ENCODE measurements around the gene NLGN3.

NLGN3 gene

DNA sequence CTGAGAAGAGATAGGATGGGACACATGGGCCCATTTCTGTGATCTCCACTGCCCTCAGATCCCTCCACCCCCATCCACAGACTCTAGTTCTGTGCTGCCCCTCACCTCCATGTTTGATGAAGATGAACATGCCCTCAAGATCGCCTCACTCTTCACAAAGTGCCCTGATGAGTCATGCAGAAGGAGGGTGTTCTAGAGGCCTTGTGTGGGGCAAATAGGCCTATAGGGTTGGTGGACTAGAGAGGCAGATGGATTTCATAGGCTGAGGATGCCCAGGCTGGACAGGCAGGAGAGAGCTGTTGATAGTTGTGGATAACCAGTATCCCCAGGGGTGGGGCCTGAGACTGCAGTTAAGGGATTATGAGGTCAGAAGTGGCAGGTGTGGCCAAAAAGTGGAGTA is 38.2 kb upstream of the NLGN3 start, which contains the start of gene CXorf65:
TSS of gene CXorf65 (minus strand) at position 314 of the 400 bp plus-strand sequence. CDS start at position 130, 184 bp downstream.
- no peak within 1 kb of the TSS for H3K27ac ChIP-seq
- ChIA-PET CTCF (interaction anchor here (0.5 kb wide), 1 partner anchor 26 kb away, joined by 3 read pairs; no protein-coding TSS in a partner anchor), POLR2A (ENCODE audit: low non-redundant PET) (no interaction called here)
- no peak for DNase-seq (ENCODE audit: low spot score)
- TF ChIP-seq CTCF (conservative IDR thresholded peaks at IDR 0.05; ENCODE audit: low read depth), result no peak

DNA sequence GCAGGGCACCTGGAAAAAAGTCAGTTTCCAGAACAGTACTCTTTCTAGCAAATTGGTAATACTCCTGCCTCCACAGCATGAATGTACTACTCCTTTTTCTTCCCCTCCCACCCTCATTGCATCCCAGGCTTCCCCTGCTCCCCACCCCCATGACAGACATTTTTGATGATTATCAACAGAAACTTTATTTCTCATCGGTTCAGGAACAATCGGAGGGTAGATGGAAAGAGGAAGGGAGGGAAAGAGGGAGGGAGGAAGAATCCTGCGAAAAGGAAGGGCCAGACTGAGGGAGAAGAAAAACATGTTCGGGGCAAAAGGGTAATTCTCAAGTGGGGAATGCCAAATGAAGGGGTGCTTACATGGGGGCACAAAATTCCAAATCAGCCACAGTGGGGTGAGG is 37.4 kb upstream of the NLGN3 start:
- no peak for TF ChIP-seq CTCF (conservative IDR thresholded peaks at IDR 0.05; ENCODE audit: low read depth)
- ChIA-PET CTCF (no interaction called here), POLR2A (ENCODE audit: low non-redundant PET) (no interaction called here)
- no peak for DNase-seq (ENCODE audit: low spot score)
- H3K27ac ChIP-seq, result no peak overlapping the region

- no peak overlapping the region for H3K27ac ChIP-seq
- no peak for TF ChIP-seq CTCF (conservative IDR thresholded peaks at IDR 0.05; ENCODE audit: low read depth)
- ChIA-PET POLR2A (ENCODE audit: low non-redundant PET) (no interaction called here), CTCF (no interaction called here)
- DNase-seq (ENCODE audit: low spot score), result no peak
Observed at GRCh38 chrX:71107762-71108360, 36.8 kb upstream of the NLGN3 start.

DNA sequence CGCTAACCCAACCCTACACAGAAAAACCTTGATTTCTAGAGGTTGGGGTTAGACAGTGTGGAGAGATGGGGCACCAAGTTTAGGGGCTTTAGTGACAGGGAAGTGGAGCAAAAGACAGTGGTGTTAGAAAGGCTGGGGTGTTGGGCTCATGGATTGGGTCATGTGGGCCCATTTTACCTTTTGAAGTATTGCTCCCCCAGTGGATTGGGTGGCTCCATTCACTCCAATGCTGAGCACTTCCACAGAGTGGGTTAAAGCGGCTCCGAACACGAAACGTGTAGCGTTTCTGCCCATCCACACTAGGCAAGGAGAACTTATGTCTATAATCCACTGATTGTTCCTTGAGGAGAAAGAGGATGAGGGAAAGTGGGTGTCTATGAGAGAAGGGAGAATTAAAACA is 35.6 kb upstream of the NLGN3 start:
- no peak overlapping the region for H3K27ac ChIP-seq
- no peak for DNase-seq (ENCODE audit: low spot score)

GRCh38 chrX:71111141-71111843 is 33.3 kb upstream of the NLGN3 start, which contains the start of gene IL2RG:
Gene IL2RG (minus strand): TSS chrX:71111577. CDS start chrX:71111539, 38 bp downstream.
- CTCF ChIA-PET, result no interaction called here
- POLR2A ChIA-PET (ENCODE audit: low non-redundant PET), result no interaction called here
- TF ChIP-seq CTCF (conservative IDR thresholded peaks at IDR 0.05; ENCODE audit: low read depth), result no peak
- DNase-seq (ENCODE audit: low spot score), result no peak
- H3K27ac ChIP-seq, result no peak within 1 kb of the TSS

More for the DNA sequence above, 35.6 kb upstream of the NLGN3 start:
- no peak for TF ChIP-seq CTCF (conservative IDR thresholded peaks at IDR 0.05; ENCODE audit: low read depth)
- POLR2A ChIA-PET (ENCODE audit: low non-redundant PET), result no interaction called here
- CTCF ChIA-PET, result no interaction called here

GRCh38 chrX:71111921-71112431 is 32.7 kb upstream of the NLGN3 start:
- ChIA-PET POLR2A (ENCODE audit: low non-redundant PET) (no interaction called here), CTCF (no interaction called here)
- no peak for DNase-seq (ENCODE audit: low spot score)
- H3K27ac ChIP-seq, result no peak overlapping the region
- TF ChIP-seq CTCF (conservative IDR thresholded peaks at IDR 0.05; ENCODE audit: low read depth), result no peak
